ENCODE measurements around the gene APOBEC3C.
"Not testable (repeated sequence)": the region's sequence is repeated elsewhere in the genome, so short reads cannot be mapped to it uniquely, and the experiment has no call there.

DNA sequence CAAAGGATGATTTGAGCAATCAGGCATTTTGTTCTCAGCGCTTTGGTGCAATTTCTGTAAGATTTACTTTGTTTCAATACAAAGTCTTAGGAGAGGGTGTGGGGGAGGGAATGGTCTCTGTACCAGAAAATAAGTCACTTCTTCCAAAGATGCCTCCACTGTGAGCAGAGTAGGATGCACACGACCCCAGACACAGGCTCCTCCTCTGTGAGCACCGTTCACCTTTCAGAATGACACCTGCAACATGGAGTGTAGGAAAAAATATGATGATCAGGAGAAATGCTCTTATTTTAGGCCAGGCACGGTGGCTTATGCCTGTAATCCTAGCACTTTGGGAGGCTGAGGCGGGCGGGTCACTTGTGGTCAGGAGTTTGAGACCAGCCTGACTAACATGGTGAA is 665 bp downstream of the APOBEC3C start:
- not testable (repeated sequence) for TF ChIP-seq POLR2A (IDR thresholded peaks at IDR 0.05; ENCODE audit: low read depth, low read length); MXI1 (IDR thresholded peaks at IDR 0.05; ENCODE audit: borderline replicate concordance, low read depth, low read length); CHD1 (IDR thresholded peaks at IDR 0.05; ENCODE audit: low read depth, low read length); CEBPB (IDR thresholded peaks at IDR 0.05; ENCODE audit: low read depth, low read length); RAD21 (IDR thresholded peaks at IDR 0.05; ENCODE audit: low read length); RCOR1 (IDR thresholded peaks at IDR 0.05; ENCODE audit: insufficient replicate concordance, low read length)
- TF ChIP-seq, protein P1, sequence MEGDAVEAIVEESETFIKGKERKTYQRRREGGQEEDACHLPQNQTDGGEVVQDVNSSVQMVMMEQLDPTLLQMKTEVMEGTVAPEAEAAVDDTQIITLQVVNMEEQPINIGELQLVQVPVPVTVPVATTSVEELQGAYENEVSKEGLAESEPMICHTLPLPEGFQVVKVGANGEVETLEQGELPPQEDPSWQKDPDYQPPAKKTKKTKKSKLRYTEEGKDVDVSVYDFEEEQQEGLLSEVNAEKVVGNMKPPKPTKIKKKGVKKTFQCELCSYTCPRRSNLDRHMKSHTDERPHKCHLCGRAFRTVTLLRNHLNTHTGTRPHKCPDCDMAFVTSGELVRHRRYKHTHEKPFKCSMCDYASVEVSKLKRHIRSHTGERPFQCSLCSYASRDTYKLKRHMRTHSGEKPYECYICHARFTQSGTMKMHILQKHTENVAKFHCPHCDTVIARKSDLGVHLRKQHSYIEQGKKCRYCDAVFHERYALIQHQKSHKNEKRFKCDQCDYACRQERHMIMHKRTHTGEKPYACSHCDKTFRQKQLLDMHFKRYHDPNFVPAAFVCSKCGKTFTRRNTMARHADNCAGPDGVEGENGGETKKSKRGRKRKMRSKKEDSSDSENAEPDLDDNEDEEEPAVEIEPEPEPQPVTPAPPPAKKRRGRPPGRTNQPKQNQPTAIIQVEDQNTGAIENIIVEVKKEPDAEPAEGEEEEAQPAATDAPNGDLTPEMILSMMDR (conservative IDR thresholded peaks at IDR 0.05; ENCODE audit: low read depth, low read length): not testable (repeated sequence)
